Measurements from ENCODE around the gene AOC2. TPM values are rescaled to one million over a fixed set of nuclear protein-coding genes. Genes with fewer than 3 reads are reported as not detected.

The AOC2 gene
- total and polyA plus RNA-seq, 9 of the 15 experiments (the other 6 are each of a cell fraction or from before 2014, with no cell fraction given): 0.08 to 0.91 (median 0.49) TPM

DNA sequence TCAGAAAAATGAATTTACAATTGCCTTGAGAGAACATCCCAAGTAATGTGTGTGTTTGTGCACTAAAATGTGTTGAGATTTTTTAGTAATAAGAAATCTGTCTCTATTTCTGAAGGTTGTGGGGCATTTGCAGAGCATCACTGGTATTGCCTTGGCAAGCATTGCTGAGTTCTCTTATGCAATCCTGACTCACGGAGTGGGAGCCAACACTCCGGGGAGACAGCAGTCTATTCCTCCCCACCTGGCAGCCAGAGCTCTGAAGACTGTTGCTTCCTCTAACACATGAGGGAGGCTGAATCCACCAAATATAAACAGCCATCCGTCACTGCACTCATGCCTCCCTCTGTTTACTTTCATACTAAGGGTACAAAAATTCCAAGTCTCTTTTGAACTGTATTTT is 35.1 kb upstream of the AOC2 start (continued):
- no peak for TF ChIP-seq MBD1 (CRISPR knock-in tag; IDR thresholded peaks at IDR 0.05)
- no peak for TF ChIP-seq KLF13 (tag; IDR thresholded peaks at IDR 0.05; ENCODE audit: borderline replicate concordance, low read depth)
- TF ChIP-seq MEF2D (tag; conservative IDR thresholded peaks at IDR 0.05; ENCODE audit: low read depth): no peak
- no peak for TF ChIP-seq TOE1 (IDR thresholded peaks at IDR 0.05; ENCODE audit: borderline replicate concordance)
- no peak for TF ChIP-seq TOE1 (CRISPR knock-in tag; IDR thresholded peaks at IDR 0.05; ENCODE audit: borderline replicate concordance, low read depth)
- no peak for TF ChIP-seq FOXM1 (IDR thresholded peaks at IDR 0.05; ENCODE audit: low read depth)
- TF ChIP-seq FOXM1 (CRISPR knock-in tag; IDR thresholded peaks at IDR 0.05; ENCODE audit: low read depth): no peak
- TF ChIP-seq, protein P1, sequence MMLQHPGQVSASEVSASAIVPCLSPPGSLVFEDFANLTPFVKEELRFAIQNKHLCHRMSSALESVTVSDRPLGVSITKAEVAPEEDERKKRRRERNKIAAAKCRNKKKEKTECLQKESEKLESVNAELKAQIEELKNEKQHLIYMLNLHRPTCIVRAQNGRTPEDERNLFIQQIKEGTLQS (IDR thresholded peaks at IDR 0.05): no peak
- TF ChIP-seq, protein P1 (CRISPR knock-in tag; conservative IDR thresholded peaks at IDR 0.05): no peak
- no peak for TF ChIP-seq SUPT5H (IDR thresholded peaks at IDR 0.05)
